Activated T-helper 2 cell treated with anti-CD3 and anti-CD28 coated beads, Interferon-gamma antibody, Interleukin-2, Interleukin-4, amounts not matched to agents 10 μg/mL and 5 μg/mL and 100 μg/mL, durations not matched to agents 14 hours and 24 hours and 36 hours (primary cell): ENCODE data around the gene FLVCR1. TPM values are rescaled to one million over a fixed set of nuclear protein-coding genes. Genes with fewer than 3 reads are reported as not detected.

Source experiments
- DNase-seq: peaks from one replicate; pipeline ENCODE4 v3.0.0; 2021; ENCODE audit warnings: low spot score
- H3K27ac Mint-ChIP-seq: one replicate; pipeline ENCODE4 v1.8.0; 2021; ENCODE audit warnings: mixed read lengths
- H3K27me3 Mint-ChIP-seq: one replicate; pipeline ENCODE4 v1.8.0; 2021; ENCODE audit warnings: low read depth, mixed read lengths
- H3K36me3 Mint-ChIP-seq: one replicate; pipeline ENCODE4 v1.8.0; 2021; ENCODE audit warnings: low read depth, mixed read lengths
- H3K4me1 Mint-ChIP-seq: one replicate; pipeline ENCODE4 v1.8.0; 2021; ENCODE audit warnings: low read depth, mixed read lengths
- H3K4me3 Mint-ChIP-seq: one replicate; pipeline ENCODE4 v1.8.0; 2021; ENCODE audit warnings: low read depth, mild to moderate bottlenecking, moderate library complexity, mixed read lengths
- H3K9me3 Mint-ChIP-seq: one replicate; pipeline ENCODE4 v1.8.0; 2021; ENCODE audit warnings: mixed read lengths
- intact Hi-C: fragments of 100-400 bp; cut with micrococcal nuclease; formaldehyde crosslinking; loops from one replicate; pipeline ENCODE4 v1.15.1; 2023
- total RNA-seq: library from RNA; stranded (reverse); gene quantifications from 2 replicates; pipeline ENCODE4 v1.2.3, GENCODE V29; 2022

The FLVCR1 gene
- total RNA-seq, result 23.0 and 24.3 TPM in 2 replicates

GRCh38 chr1:212857992-212858460, at the start of gene FLVCR1:
Gene FLVCR1 (plus strand): TSS chr1:212858275. CDS start chr1:212858453, 178 bp downstream.
- no peaks in the 10 kb centered on the region for H3K9me3 Mint-ChIP-seq
- H3K4me3 Mint-ChIP-seq, result no peak within 1 kb of the TSS
- peak within 1 kb of the TSS; percentile 97 for H3K27ac Mint-ChIP-seq
- H3K27me3 Mint-ChIP-seq, result no peaks in the 10 kb centered on the region
- peak; percentile 95 for DNase-seq
- intact Hi-C loops, result loop anchor here (1.0 to 5.0 kb wide), 4 partner anchors 37 to 159 kb away; partner anchors contain the start of genes ANGEL2, BATF3, NSL1 and TATDN3
- peaks cover 20% of the 10 kb centered on the region for H3K4me1 Mint-ChIP-seq
- H3K36me3 Mint-ChIP-seq, result peaks cover 20% of the 10 kb centered on the region

- H3K9me3 Mint-ChIP-seq, result no peaks in the 10 kb centered on the region
- no peak overlapping the region for H3K27ac Mint-ChIP-seq
- no peak overlapping the region for H3K4me3 Mint-ChIP-seq
- H3K27me3 Mint-ChIP-seq, result no peaks in the 10 kb centered on the region
- peaks cover 3% of the 10 kb centered on the region for H3K36me3 Mint-ChIP-seq
- H3K4me1 Mint-ChIP-seq, result peaks cover 3% of the 10 kb centered on the region
- no peak for DNase-seq
- intact Hi-C loops, result loop anchor here (2.0 kb wide), 1 partner anchor 180 kb away; no protein-coding TSS in a partner anchor
These were observed 43.3 kb upstream of the FLVCR1 start for GRCh38 chr1:212814537-212815334.

GRCh38 chr1:212816567-212817278, 41.4 kb upstream of the FLVCR1 start:
- H3K36me3 Mint-ChIP-seq, result peaks cover 3% of the 10 kb centered on the region
- H3K27me3 Mint-ChIP-seq, result no peaks in the 10 kb centered on the region
- intact Hi-C loops, result no loop called here
- H3K4me1 Mint-ChIP-seq, result peaks cover 3% of the 10 kb centered on the region
- H3K4me3 Mint-ChIP-seq, result no peak overlapping the region
- no peak overlapping the region for H3K27ac Mint-ChIP-seq
- DNase-seq, result no peak
- no peaks in the 10 kb centered on the region for H3K9me3 Mint-ChIP-seq

- DNase-seq, result no peak
- Mint-ChIP-seq H3K4me3 (no peak overlapping the region), H3K9me3 (peaks cover 9% of the 10 kb centered on the region), H3K27me3 (no peaks in the 10 kb centered on the region), H3K36me3 (peaks cover 6% of the 10 kb centered on the region), H3K27ac (no peak overlapping the region), H3K4me1 (peaks cover 3% of the 10 kb centered on the region)
- intact Hi-C loops, result no loop called here
These were observed 38.3 kb upstream of the FLVCR1 start for GRCh38 chr1:212819726-212820125.

DNA sequence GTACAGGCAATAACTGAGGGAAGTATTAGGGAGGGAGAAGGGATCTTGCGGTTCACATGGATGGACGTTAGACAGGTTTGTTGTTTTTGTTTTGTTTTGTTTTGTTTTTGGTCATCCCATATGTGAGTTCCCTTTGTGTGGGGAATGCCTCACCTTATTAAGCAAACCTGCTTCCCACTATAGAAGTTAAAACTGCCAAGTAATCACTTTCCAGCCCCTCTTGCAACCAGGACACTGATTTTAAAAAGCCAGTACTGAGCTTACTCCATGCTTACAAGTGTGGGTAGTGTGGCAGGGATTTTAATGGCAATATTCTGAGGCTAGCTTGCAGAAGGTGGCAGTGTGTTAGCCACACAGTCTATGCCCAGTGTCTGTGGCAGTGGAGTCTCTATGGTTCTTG, 37.1 kb upstream of the FLVCR1 start:
- no peak overlapping the region for H3K27ac Mint-ChIP-seq
- DNase-seq, result no peak
- H3K4me3 Mint-ChIP-seq, result no peak overlapping the region
- peaks cover 3% of the 10 kb centered on the region for H3K4me1 Mint-ChIP-seq
- H3K27me3 Mint-ChIP-seq, result no peaks in the 10 kb centered on the region
- H3K36me3 Mint-ChIP-seq, result peaks cover 6% of the 10 kb centered on the region
- H3K9me3 Mint-ChIP-seq, result peaks cover 21% of the 10 kb centered on the region
- intact Hi-C loops, result loop anchor here (1.0 kb wide), 1 partner anchor 36 kb away; no protein-coding TSS in a partner anchor

- H3K36me3 Mint-ChIP-seq, result peaks cover 3% of the 10 kb centered on the region
- intact Hi-C loops, result no loop called here
- no peaks in the 10 kb centered on the region for H3K27me3 Mint-ChIP-seq
- peaks cover 3% of the 10 kb centered on the region for H3K4me1 Mint-ChIP-seq
- no peak for DNase-seq
- no peak overlapping the region for H3K27ac Mint-ChIP-seq
- peaks cover 24% of the 10 kb centered on the region for H3K9me3 Mint-ChIP-seq
- no peak overlapping the region for H3K4me3 Mint-ChIP-seq
These were observed 35.1 kb upstream of the FLVCR1 start for GRCh38 chr1:212822956-212823355.

GRCh38 chr1:212824201-212824600, 33.9 kb upstream of the FLVCR1 start:
- Mint-ChIP-seq H3K4me1 (peaks cover 3% of the 10 kb centered on the region), H3K9me3 (peaks cover 24% of the 10 kb centered on the region), H3K27ac (no peak overlapping the region), H3K27me3 (no peaks in the 10 kb centered on the region), H3K4me3 (no peak overlapping the region), H3K36me3 (peaks cover 3% of the 10 kb centered on the region)
- DNase-seq, result no peak
- intact Hi-C loops, result no loop called here

GRCh38 chr1:212825798-212826452, 32.1 kb upstream of the FLVCR1 start:
- peaks cover 24% of the 10 kb centered on the region for H3K9me3 Mint-ChIP-seq
- no peak overlapping the region for H3K4me3 Mint-ChIP-seq
- H3K27ac Mint-ChIP-seq, result no peak overlapping the region
- H3K36me3 Mint-ChIP-seq, result peaks cover 3% of the 10 kb centered on the region
- H3K27me3 Mint-ChIP-seq, result no peaks in the 10 kb centered on the region
- intact Hi-C loops, result no loop called here
- DNase-seq, result no peak
- no peaks in the 10 kb centered on the region for H3K4me1 Mint-ChIP-seq

GRCh38 chr1:212827171-212827776, 30.8 kb upstream of the FLVCR1 start:
- no peak overlapping the region for H3K4me3 Mint-ChIP-seq
- intact Hi-C loops, result no loop called here
- H3K27me3 Mint-ChIP-seq, result no peaks in the 10 kb centered on the region
- H3K27ac Mint-ChIP-seq, result no peak overlapping the region
- peaks cover 24% of the 10 kb centered on the region for H3K9me3 Mint-ChIP-seq
- H3K4me1 Mint-ChIP-seq, result peaks cover 3% of the 10 kb centered on the region
- DNase-seq, result no peak
- peaks cover 3% of the 10 kb centered on the region for H3K36me3 Mint-ChIP-seq

- Mint-ChIP-seq H3K9me3 (peaks cover 24% of the 10 kb centered on the region), H3K36me3 (peaks cover 3% of the 10 kb centered on the region), H3K27me3 (no peaks in the 10 kb centered on the region), H3K27ac (no peak overlapping the region), H3K4me1 (peaks cover 3% of the 10 kb centered on the region), H3K4me3 (no peak overlapping the region)
- intact Hi-C loops, result no loop called here
- no peak for DNase-seq
These were observed 30.2 kb upstream of the FLVCR1 start for GRCh38 chr1:212827831-212828278.

GRCh38 chr1:212828395-212828794, 29.7 kb upstream of the FLVCR1 start:
- Mint-ChIP-seq H3K4me1 (peaks cover 3% of the 10 kb centered on the region), H3K27ac (no peak overlapping the region), H3K36me3 (peaks cover 3% of the 10 kb centered on the region), H3K9me3 (peaks cover 24% of the 10 kb centered on the region), H3K4me3 (no peak overlapping the region), H3K27me3 (no peaks in the 10 kb centered on the region)
- intact Hi-C loops, result no loop called here
- DNase-seq, result no peak
